Neural crest cell (in vitro differentiated cells): ENCODE results near the gene NOL9. TPM values are rescaled to one million over a fixed set of nuclear protein-coding genes. Genes with fewer than 3 reads are reported as not detected.

Experiments
- DNase-seq: peaks from one replicate; pipeline ENCODE4 v3.0.0; 2021; ENCODE audit warnings: low read depth, mixed read lengths, low spot score
- H3K27ac Mint-ChIP-seq: one replicate; pipeline ENCODE4 v1.8.0; 2021; ENCODE audit warnings: mild to moderate bottlenecking, mixed read lengths; ENCODE audit not compliant: unreplicated experiment
- H3K27me3 Mint-ChIP-seq: 2 replicates; pipeline ENCODE4 v1.8.0; 2021; ENCODE audit warnings: low read depth, mild to moderate bottlenecking, mixed read lengths
- H3K36me3 Mint-ChIP-seq: 2 replicates; pipeline ENCODE4 v1.8.0; 2021; ENCODE audit warnings: low read depth, mild to moderate bottlenecking, mixed read lengths
- H3K4me1 Mint-ChIP-seq: 2 replicates; pipeline ENCODE4 v1.8.0; 2021; ENCODE audit warnings: mixed read lengths
- H3K4me3 Mint-ChIP-seq: one replicate; pipeline ENCODE4 v1.8.0; 2021; ENCODE audit warnings: mild to moderate bottlenecking, mixed read lengths
- H3K9me3 Mint-ChIP-seq: 2 replicates; pipeline ENCODE4 v1.8.0; 2021; ENCODE audit warnings: mixed read lengths
- total RNA-seq: library from RNA; stranded (reverse); gene quantifications from 2 replicates; pipeline ENCODE4 v1.2.1, GENCODE V29; 2021
- TF ChIP-seq, protein P1 (sequence below): fragments of 200-600 bp; sonication (generic); conservative IDR thresholded peaks from 2 replicates; pipeline ENCODE4 v1.5.0; 2021; ENCODE audit warnings: antibody characterized with exemption, mild to moderate bottlenecking

Gene NOL9
- total RNA-seq, 1 donor from 2014 or later: 47.2 TPM

DNA sequence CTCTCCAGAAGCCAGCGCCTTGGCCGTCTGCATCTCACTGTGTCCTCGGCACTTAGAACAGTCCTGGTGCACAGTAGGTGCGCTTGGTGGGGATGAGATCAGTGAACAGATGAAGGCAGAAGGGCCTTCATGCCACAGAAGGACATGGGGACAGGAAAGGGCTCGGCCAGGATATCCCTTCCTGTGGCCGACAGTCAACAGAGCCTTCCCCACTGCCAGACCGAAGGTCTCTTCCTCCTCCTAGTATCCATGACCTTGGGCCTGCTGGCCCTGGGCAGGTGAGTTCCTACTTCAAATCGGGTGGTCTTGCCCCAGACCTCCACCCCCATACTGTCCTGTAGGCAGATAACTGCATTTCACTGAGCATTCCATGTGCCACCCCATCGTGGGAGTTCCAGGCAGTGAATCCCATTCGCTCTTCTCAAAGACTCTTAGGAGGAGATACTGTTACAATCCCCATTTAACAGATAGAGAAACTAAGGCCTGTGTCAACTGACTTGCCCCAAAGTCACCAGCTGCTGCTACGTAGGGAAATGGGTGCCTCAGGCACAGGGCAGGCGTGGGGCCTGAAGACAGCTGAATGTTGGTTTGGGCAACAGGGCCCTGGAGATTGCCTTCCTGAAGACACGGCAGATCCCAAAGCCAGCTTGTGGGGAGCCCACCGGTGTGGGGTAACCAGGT lies 66.4 kb downstream of the NOL9 start:
- Mint-ChIP-seq H3K4me1 (peaks cover 19% of the 10 kb centered on the region), H3K36me3 (no peaks in the 10 kb centered on the region), H3K27ac (no peak overlapping the region), H3K27me3 (no peaks in the 10 kb centered on the region), H3K4me3 (peak overlapping the region; percentile 74), H3K9me3 (no peaks in the 10 kb centered on the region)
- TF ChIP-seq, protein P1, sequence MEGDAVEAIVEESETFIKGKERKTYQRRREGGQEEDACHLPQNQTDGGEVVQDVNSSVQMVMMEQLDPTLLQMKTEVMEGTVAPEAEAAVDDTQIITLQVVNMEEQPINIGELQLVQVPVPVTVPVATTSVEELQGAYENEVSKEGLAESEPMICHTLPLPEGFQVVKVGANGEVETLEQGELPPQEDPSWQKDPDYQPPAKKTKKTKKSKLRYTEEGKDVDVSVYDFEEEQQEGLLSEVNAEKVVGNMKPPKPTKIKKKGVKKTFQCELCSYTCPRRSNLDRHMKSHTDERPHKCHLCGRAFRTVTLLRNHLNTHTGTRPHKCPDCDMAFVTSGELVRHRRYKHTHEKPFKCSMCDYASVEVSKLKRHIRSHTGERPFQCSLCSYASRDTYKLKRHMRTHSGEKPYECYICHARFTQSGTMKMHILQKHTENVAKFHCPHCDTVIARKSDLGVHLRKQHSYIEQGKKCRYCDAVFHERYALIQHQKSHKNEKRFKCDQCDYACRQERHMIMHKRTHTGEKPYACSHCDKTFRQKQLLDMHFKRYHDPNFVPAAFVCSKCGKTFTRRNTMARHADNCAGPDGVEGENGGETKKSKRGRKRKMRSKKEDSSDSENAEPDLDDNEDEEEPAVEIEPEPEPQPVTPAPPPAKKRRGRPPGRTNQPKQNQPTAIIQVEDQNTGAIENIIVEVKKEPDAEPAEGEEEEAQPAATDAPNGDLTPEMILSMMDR: no peak
- no peak for DNase-seq

- H3K4me1 Mint-ChIP-seq: peaks cover 21% of the 10 kb centered on the region
- no peaks in the 10 kb centered on the region for H3K9me3 Mint-ChIP-seq
- no peak overlapping the region for H3K27ac Mint-ChIP-seq
- peak; percentile 96 for DNase-seq
- TF ChIP-seq, protein P1: peak; percentile 92
- H3K4me3 Mint-ChIP-seq: peak overlapping the region; percentile 74
- no peaks in the 10 kb centered on the region for H3K36me3 Mint-ChIP-seq
- no peaks in the 10 kb centered on the region for H3K27me3 Mint-ChIP-seq
These were observed 67.8 kb downstream of the NOL9 start for GRCh38 chr1:6486433-6487011.

DNA sequence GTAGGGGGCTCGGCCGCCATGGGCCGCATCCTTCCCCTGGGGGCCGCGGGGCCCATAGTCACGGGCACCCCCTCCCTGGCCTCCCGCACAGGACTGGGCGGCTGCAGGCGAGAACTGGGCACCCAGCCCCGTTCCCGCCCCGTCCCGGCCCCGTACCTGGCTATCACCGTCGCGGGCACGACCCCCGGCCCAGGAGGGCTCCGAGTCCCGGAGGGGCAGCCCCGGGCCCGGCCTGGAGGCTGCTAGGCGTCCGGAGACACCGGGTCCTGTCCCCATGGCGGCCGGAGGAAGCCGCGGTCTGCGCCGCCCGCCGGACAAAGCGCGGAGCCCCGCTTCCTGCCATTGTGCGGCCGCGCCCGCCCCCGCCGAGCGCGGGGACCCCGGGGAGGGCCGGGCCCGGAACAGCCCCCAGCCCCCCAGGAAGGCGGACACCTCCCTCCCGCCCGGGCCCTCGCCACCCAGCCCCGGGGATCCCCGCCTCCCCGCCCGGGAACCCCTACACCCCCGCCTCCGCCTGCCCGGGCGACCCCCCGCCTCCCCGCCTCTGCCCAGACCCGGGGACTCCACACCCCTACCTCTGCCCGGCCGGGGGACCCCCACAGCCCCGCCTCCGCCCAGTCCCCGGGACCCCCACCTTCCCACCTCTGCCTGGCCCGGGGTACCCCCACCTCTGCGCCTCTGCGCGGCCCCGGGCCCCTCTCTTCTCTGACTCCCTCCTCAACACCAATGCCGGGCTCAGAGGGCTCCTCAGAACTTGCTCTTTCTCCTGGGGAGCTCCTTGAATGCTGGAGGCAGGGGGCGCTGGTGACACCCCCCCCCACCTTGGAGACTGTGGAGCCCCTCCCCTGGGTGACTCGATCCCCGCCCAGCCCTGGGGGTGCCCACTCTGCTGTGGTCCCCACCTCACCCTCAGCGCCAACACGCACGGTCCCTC lies 68.9 kb downstream of the NOL9 start:
- Mint-ChIP-seq H3K4me1 (peaks cover 16% of the 10 kb centered on the region), H3K27me3 (no peaks in the 10 kb centered on the region), H3K36me3 (no peaks in the 10 kb centered on the region), H3K27ac (no peak overlapping the region), H3K9me3 (no peaks in the 10 kb centered on the region), H3K4me3 (peak overlapping the region; percentile 74)
- TF ChIP-seq, protein P1: no peak
- no peak for DNase-seq

- no peaks in the 10 kb centered on the region for H3K27me3 Mint-ChIP-seq
- no peak for DNase-seq
- no peaks in the 10 kb centered on the region for H3K9me3 Mint-ChIP-seq
- no peaks in the 10 kb centered on the region for H3K36me3 Mint-ChIP-seq
- H3K4me3 Mint-ChIP-seq: peak overlapping the region; percentile 85
- TF ChIP-seq, protein P1: no peak
- H3K27ac Mint-ChIP-seq: no peak overlapping the region
- H3K4me1 Mint-ChIP-seq: peaks cover 16% of the 10 kb centered on the region
These were observed 69.5 kb downstream of the NOL9 start for GRCh38 chr1:6484826-6485167.

DNA sequence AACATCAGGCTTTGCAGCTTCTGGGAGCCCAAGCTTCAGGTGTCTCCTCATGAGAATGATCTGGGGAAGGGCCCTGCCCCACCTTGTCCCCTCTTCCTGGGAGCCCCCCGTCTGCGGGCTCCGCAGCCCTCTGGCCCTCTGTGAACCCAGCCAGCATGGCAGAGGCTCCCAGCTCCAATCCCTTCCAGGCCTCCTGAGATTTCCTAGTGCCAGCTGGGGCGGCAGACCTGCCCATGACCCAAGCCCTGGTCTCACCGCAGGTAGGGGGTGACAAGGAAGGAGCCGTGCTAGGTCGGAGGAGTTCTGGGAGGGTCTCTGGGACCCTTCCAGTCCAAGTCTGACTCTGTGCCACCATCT lies 70.6 kb downstream of the NOL9 start:
- TF ChIP-seq, protein P1: no peak
- peaks cover 19% of the 10 kb centered on the region for H3K4me1 Mint-ChIP-seq
- H3K27ac Mint-ChIP-seq: no peak overlapping the region
- no peak for DNase-seq
- H3K4me3 Mint-ChIP-seq: peak overlapping the region; percentile 85
- H3K9me3 Mint-ChIP-seq: no peaks in the 10 kb centered on the region
- no peaks in the 10 kb centered on the region for H3K36me3 Mint-ChIP-seq
- H3K27me3 Mint-ChIP-seq: no peaks in the 10 kb centered on the region
